H1 (cell line): Measurements from ENCODE around the gene LCN6. TPM values are rescaled to one million over a fixed set of nuclear protein-coding genes. Genes with fewer than 3 reads are reported as not detected.

Experiments used
- NRF1 ChIP-seq: IDR thresholded peaks from 2 replicates; pipeline ENCODE4 v1.6.1; 2011; ENCODE audit warnings: mild to moderate bottlenecking, low read depth, low read length, improper control_type of control experiment
- PHF8 ChIP-seq: fragments of 200-600 bp; sonication (generic); conservative IDR thresholded peaks from 2 replicates; pipeline ENCODE4 v1.7.1; 2012; ENCODE audit warnings: low read depth, mild to moderate bottlenecking, inconsistent platforms, low read length, moderate library complexity
- TAF7 ChIP-seq: optimal IDR thresholded peaks from 2 replicates; pipeline ENCODE3; 2011; ENCODE audit warnings: low read depth, mild to moderate bottlenecking, inconsistent platforms, low read length, moderate library complexity, borderline replicate concordance
- polyA plus RNA-seq, 7 experiments: library from polyadenylated mRNA; depleted of rRNA in 3 of 7; stranded (reverse) in 5 of 7; unstranded in 2 of 7; fragments of >200 nt in 5 of 7; fragments of 200-250 nt in 2 of 7; gene quantifications; 1 replicate in 5 of 7; 2 replicates in 1 of 7; 4 replicates in 1 of 7; pipeline versions ENCODE4 v1.2.1 to v1.2.3, GENCODE V29; 2011 to 2013; ENCODE audit warnings: missing spikeins in 2 of 7, mixed read lengths in 2 of 7
- total RNA-seq: library from RNA; stranded (reverse); fragmentation: NEBNext Ultra II Directional; extraction: Animal tissue kit (Norgen Biotek cat#: 25700); gene quantifications from 2 replicates; pipeline ENCODE4 v1.2.1, GENCODE V29; 2021

The LCN6 gene
- total and polyA plus RNA-seq, 2 of the 8 experiments (the other 6 are each of a cell fraction or from before 2014, with no cell fraction given) = not detected

GRCh38 chr9:136710543-136710942, 37.8 kb downstream of the LCN6 start (continued):
- TF ChIP-seq TAF7 = no peak
- no peak for TF ChIP-seq NRF1
- no peak for TF ChIP-seq PHF8
- TF ChIP-seq, all 59 proteins: peak for 0
